Breast epithelium (tissue), 4 donors: Measurements from ENCODE around the gene ZNF407. TPM values are rescaled to one million over a fixed set of nuclear protein-coding genes. Genes with fewer than 3 reads are reported as not detected.

Experiments used
- DNase-seq, 2 donors: peaks; one replicate each; pipeline ENCODE4 v3.0.0-alpha.2; 2019; ENCODE audit warnings: low spot score in 2 of 2
- H3K27ac ChIP-seq, 2 donors: fragments of 200-600 bp; sonication (generic) in 1 of 2; one replicate each; pipeline ENCODE4 v1.5.1; 2016 to 2019; ENCODE audit warnings: mild to moderate bottlenecking in 1 of 2
- H3K27me3 ChIP-seq, 2 donors: fragments of 200-600 bp; sonication (generic) in 1 of 2; one replicate each; pipeline versions ENCODE4 v1.5.1 to v1.6.0; 2017 to 2019; ENCODE audit warnings: control low read depth in 1 of 2, mild to moderate bottlenecking in 1 of 2
- H3K36me3 ChIP-seq: fragments of 200-600 bp; one replicate; pipeline ENCODE4 v1.5.1; 2019
- H3K4me1 ChIP-seq, 2 donors: fragments of 200-600 bp; sonication (generic); one replicate each; pipeline ENCODE4 v1.5.1; 2016 to 2019; ENCODE audit warnings: control low read depth in 1 of 2
- H3K4me3 ChIP-seq, 3 donors: fragments of 200-600 bp; sonication (generic); 1 replicate in 2 of 3; 2 replicates in 1 of 3; pipeline ENCODE4 v1.5.1; 2016 to 2019; ENCODE audit warnings: mild to moderate bottlenecking in 3 of 3, moderate library complexity in 2 of 3
- H3K9me3 ChIP-seq, 2 donors: fragments of 200-600 bp; sonication (generic) in 1 of 2; one replicate each; pipeline ENCODE4 v1.5.1; 2016 to 2019; ENCODE audit warnings: control low read depth in 1 of 2
- CTCF ChIP-seq, 3 donors: fragments of 450-650 bp; IDR thresholded peaks; one replicate each; pipeline ENCODE4 v1.5.1; 2016 to 2017; ENCODE audit warnings: antibody characterized with exemption in 3 of 3, mild to moderate bottlenecking in 3 of 3, moderate library complexity in 3 of 3
- POLR2A ChIP-seq: fragments of 450-650 bp; IDR thresholded peaks from one replicate; pipeline ENCODE4 v1.6.1; 2016; ENCODE audit warnings: antibody characterized with exemption, mild to moderate bottlenecking, moderate library complexity
- POLR2AphosphoS5 ChIP-seq, 3 donors: sonication (generic); formaldehyde crosslinking; IDR thresholded peaks; one replicate each; pipeline ENCODE4 v1.6.1; 2017; ENCODE audit warnings: antibody characterized with exemption in 3 of 3
- intact Hi-C: fragments of 100-400 bp; cut with DNase I; formaldehyde crosslinking; loops from one replicate; pipeline ENCODE4 v1.15.1; 2023; ENCODE audit warnings: low total_unique reads
- total RNA-seq, 3 donors: library from RNA; depleted of rRNA; stranded (reverse); fragments of >200 nt; gene quantifications; one replicate each; pipeline ENCODE4 v1.1.0, GENCODE V29; 2016

Gene ZNF407
- total RNA-seq, 3 donors from 2014 or later = 14.9 to 30.1 (median 22.3) TPM

GRCh38 chr18:74819433-74820059 is 221.9 kb downstream of the ZNF407 start:
- no peaks in the 10 kb centered on the region for H3K4me1 ChIP-seq
- no peak overlapping the region for H3K4me3 ChIP-seq
- no peaks in the 10 kb centered on the region for H3K36me3 ChIP-seq
- intact Hi-C loops = no loop called here
- TF ChIP-seq CTCF (IDR thresholded peaks at IDR 0.05) = no peak
- TF ChIP-seq POLR2AphosphoS5 (IDR thresholded peaks at IDR 0.05) = no peak
- TF ChIP-seq POLR2A = no peak
- H3K27me3 ChIP-seq = no peaks in the 10 kb centered on the region
- no peak overlapping the region for H3K27ac ChIP-seq
- no peak for DNase-seq
- no peaks in the 10 kb centered on the region for H3K9me3 ChIP-seq

GRCh38 chr18:74820160-74820780 is 222.6 kb downstream of the ZNF407 start:
- Histone ChIP-seq H3K4me1 (no peaks in the 10 kb centered on the region), H3K36me3 (no peaks in the 10 kb centered on the region), H3K9me3 (no peaks in the 10 kb centered on the region), H3K27me3 (no peaks in the 10 kb centered on the region), H3K4me3 (no peak overlapping the region), H3K27ac (no peak overlapping the region)
- intact Hi-C loops = no loop called here
- TF ChIP-seq POLR2A = no peak
- TF ChIP-seq POLR2AphosphoS5 (IDR thresholded peaks at IDR 0.05) = no peak
- no peak for TF ChIP-seq CTCF (IDR thresholded peaks at IDR 0.05)
- DNase-seq = no peak

GRCh38 chr18:74825460-74825859 is 227.8 kb downstream of the ZNF407 start:
- no peak for TF ChIP-seq POLR2A
- TF ChIP-seq CTCF (IDR thresholded peaks at IDR 0.05) = no peak
- TF ChIP-seq POLR2AphosphoS5 (IDR thresholded peaks at IDR 0.05) = no peak
- Histone ChIP-seq H3K9me3 (no peaks in the 10 kb centered on the region), H3K27ac (no peak overlapping the region), H3K4me1 (no peaks in the 10 kb centered on the region), H3K4me3 (no peak overlapping the region), H3K27me3 (no peaks in the 10 kb centered on the region), H3K36me3 (no peaks in the 10 kb centered on the region)
- intact Hi-C loops = no loop called here
- DNase-seq = no peak

GRCh38 chr18:74826572-74826971 is 228.9 kb downstream of the ZNF407 start:
- no peaks in the 10 kb centered on the region for H3K9me3 ChIP-seq
- no peaks in the 10 kb centered on the region for H3K36me3 ChIP-seq
- H3K4me1 ChIP-seq = no peaks in the 10 kb centered on the region
- TF ChIP-seq POLR2A = no peak
- TF ChIP-seq POLR2AphosphoS5 (IDR thresholded peaks at IDR 0.05) = no peak
- no peak for TF ChIP-seq CTCF (IDR thresholded peaks at IDR 0.05)
- H3K4me3 ChIP-seq = no peak overlapping the region
- no peaks in the 10 kb centered on the region for H3K27me3 ChIP-seq
- no peak for DNase-seq
- no peak overlapping the region for H3K27ac ChIP-seq
- intact Hi-C loops = no loop called here

GRCh38 chr18:74828200-74828599 is 230.5 kb downstream of the ZNF407 start:
- Histone ChIP-seq H3K27me3 (no peaks in the 10 kb centered on the region), H3K36me3 (no peaks in the 10 kb centered on the region), H3K4me3 (no peak overlapping the region), H3K4me1 (no peaks in the 10 kb centered on the region), H3K9me3 (no peaks in the 10 kb centered on the region), H3K27ac (no peak overlapping the region)
- TF ChIP-seq POLR2AphosphoS5 (IDR thresholded peaks at IDR 0.05) (no peak), POLR2A (no peak), CTCF (IDR thresholded peaks at IDR 0.05) (no peak)
- DNase-seq = no peak
- intact Hi-C loops = no loop called here
